Stimulated activated CD4-positive, alpha-beta T cell treated with anti-CD3 and anti-CD28 coated beads, Interleukin-15, amount 100 ng/mL, for 48 hours (primary cell): ENCODE results near the gene UCP3.

Experiments
- DNase-seq, 2 donors: peaks; one replicate each; pipeline ENCODE4 v3.0.0-alpha.2; 2020; ENCODE audit warnings: low read depth in 2 of 2

UCP3 gene

DNA sequence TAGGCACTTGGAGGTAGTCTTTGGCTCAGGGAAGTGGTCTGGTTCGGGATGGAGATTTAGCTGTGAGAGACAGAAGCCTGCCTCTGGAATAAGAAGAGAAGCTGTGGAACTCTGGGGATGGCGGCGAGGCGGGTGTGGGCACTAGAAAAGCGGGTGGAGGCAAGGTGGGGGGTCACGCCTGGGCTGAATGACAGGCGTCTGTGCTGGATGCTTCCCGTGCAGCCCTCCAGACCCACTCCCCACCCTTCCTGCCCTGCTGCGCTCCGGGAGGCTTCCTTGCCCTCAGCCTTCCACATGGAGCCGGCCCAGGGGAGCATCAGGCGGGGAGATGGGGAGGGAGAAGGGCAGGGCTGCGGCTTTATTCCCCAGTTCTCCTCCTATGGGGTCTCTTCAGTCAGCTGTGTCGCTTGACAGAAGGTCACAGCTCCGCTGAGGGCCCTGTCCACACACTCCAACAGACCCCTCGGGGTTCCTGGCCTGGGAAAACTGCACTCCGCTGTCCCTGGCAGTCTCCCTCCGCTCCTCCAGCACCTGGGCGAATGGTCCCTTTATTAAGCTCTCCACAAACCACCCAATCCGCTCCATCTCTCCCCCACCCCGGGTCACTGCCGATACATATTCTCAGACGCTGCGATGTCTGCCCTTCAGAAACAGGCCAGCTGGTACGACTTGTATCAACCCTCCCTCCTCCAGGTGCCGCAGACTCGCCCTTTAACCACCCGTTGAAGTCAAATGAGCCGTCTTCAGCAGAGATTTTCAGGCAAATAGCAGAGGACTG lies 51.8 kb downstream of the UCP3 start:
- DNase-seq, result no peak

DNA sequence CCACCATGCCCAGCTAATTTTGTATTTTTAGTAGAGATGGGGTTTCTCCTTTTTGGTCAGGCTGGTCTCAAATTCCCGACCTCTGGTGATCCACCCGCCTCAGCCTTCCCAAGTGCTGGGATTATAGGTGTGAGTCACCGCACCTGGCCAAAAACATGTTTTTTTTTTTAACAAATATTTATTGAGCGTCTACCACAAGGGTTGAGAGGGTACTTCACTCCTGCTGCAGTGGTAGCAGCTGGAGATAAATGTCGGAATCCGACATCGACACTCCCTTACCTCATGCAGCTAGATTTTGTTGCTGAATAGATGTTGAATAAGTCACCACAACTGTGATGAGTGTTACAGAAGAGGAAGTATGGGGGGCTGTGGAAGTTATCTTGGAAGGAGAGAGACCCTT lies 57.1 kb downstream of the UCP3 start:
- DNase-seq, result no peak

DNA sequence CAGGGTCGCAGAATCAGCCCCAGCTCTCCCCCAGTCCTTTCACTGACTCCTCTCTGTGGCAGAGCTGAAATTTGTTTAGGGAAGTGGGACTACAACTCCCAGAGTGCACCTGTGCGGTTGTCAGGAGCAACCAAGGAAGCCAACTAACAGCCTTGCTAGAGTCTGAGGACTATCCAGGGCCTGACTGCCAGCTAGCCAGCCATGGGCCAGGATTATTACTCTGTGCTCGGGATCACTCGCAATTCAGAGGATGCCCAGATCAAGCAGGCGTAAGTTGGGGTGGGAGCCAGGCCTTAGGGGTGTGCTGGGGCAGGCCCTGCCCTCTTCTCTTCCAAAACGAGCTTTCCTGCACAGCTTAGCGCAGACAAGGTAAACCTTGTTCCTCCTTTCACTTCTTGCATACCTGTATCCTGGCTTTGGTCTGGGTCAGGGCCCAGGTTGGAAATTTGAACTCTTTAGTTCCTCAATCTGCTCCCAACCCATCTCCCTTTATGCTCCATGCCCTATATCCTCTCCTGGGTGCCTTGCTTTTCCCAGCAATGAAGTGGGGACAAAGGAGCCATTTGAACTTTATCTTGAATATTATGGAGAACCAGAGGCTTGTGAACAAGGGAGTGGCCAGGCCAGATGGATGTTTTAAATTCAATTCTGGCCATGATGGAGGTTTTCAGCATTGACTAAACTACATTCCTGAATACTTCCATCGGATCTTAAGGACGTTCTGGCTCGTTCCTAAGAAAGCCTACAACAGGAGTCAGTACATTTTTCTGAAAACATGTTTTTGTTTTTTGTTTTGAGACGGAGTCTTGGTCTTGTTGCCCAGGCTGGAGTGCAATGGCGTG lies 57.8 kb downstream of the UCP3 start, which contains the start of gene DNAJB13:
Gene DNAJB13, plus strand, starts transcription at position 158 of the 842 bp plus-strand sequence. Its CDS starts 44 bp downstream, at position 202.
- DNase-seq, result no peak
